OCI-LY7 (cell line): ENCODE results near the gene LFNG. TPM values are rescaled to one million over a fixed set of nuclear protein-coding genes. Genes with fewer than 3 reads are reported as not detected.
A peak's percentile ranks its signal among the peaks of the same experiment; 100 is the strongest.

Experiments
- BruUV-seq: library from RNA; stranded (reverse); fragments of 400-500 nt; replicated peaks from 2 replicates; lab custom pipeline; 2021; lab: Mats Ljungman, UMichigan
- CTCF ChIA-PET: fragments of 300-600 bp; sonication (Branson Sonifier 250); formaldehyde crosslinking; loops from one replicate; lab custom pipeline; 2022; ENCODE audit warnings: antibody characterized with exemption; ENCODE audit not compliant: unreplicated experiment; lab: Charles Lee
- POLR2A ChIA-PET: fragments of 300-600 bp; sonication (Branson Sonifier 250); formaldehyde crosslinking; loops from one replicate; lab custom pipeline; 2022; ENCODE audit warnings: antibody characterized with exemption; lab: Charles Lee
- DNase-seq: peaks from one replicate; pipeline ENCODE4 v3.0.0-alpha.2; 2015; ENCODE audit warnings: low spot score
- H2AFZ ChIP-seq: fragments of 200-600 bp; sonication (generic), shearing (Covaris generic); 2 replicates; pipeline ENCODE4 v1.6.1; 2014; ENCODE audit warnings: mild to moderate bottlenecking, antibody characterized with exemption, low read length, moderate library complexity
- H3K27ac ChIP-seq: fragments of 200-600 bp; sonication (generic); 2 replicates; pipeline ENCODE4 v1.5.1; 2014; ENCODE audit warnings: mixed run types, low read depth, mild to moderate bottlenecking, moderate library complexity, low read length, inconsistent platforms; ENCODE audit not compliant: poor library complexity, severe bottlenecking
- H3K36me3 ChIP-seq: fragments of 200-600 bp; sonication (generic); 2 replicates; pipeline ENCODE4 v1.6.1; 2014; ENCODE audit warnings: mild to moderate bottlenecking, antibody characterized with exemption, low read length, moderate library complexity, mixed read lengths; ENCODE audit not compliant: insufficient read depth
- H3K4me1 ChIP-seq: fragments of 200-600 bp; sonication (generic); 2 replicates; pipeline ENCODE4 v1.5.1; 2014; ENCODE audit warnings: mild to moderate bottlenecking, low read length; ENCODE audit not compliant: insufficient read depth, poor library complexity, severe bottlenecking
- H3K4me2 ChIP-seq: fragments of 200-600 bp; sonication (generic); 2 replicates; pipeline ENCODE4 v1.6.1; 2014; ENCODE audit warnings: mild to moderate bottlenecking, low read length
- H3K4me3 ChIP-seq: fragments of 200-600 bp; sonication (generic); 2 replicates; pipeline ENCODE4 v1.5.1; 2014; ENCODE audit warnings: mild to moderate bottlenecking, low read depth, low read length; ENCODE audit not compliant: poor library complexity, severe bottlenecking
- H3K79me2 ChIP-seq: fragments of 200-600 bp; sonication (generic); 2 replicates; pipeline ENCODE4 v1.6.1; 2016; ENCODE audit warnings: low read depth, mild to moderate bottlenecking, low read length, moderate library complexity, mixed read lengths; ENCODE audit not compliant: insufficient read depth
- H3K9me2 ChIP-seq: fragments of 200-600 bp; sonication (generic); 2 replicates; pipeline ENCODE4 v1.6.1; 2016; ENCODE audit warnings: mild to moderate bottlenecking, low read length, mixed read lengths; ENCODE audit not compliant: insufficient read depth
- H3K9me3 ChIP-seq: fragments of 200-600 bp; sonication (generic); 2 replicates; pipeline ENCODE4 v1.6.1; 2014; ENCODE audit warnings: mild to moderate bottlenecking, mixed run types, low read length, mixed read lengths
- H4K20me1 ChIP-seq: fragments of 200-600 bp; sonication (generic); 2 replicates; pipeline ENCODE4 v1.6.1; 2014; ENCODE audit warnings: mild to moderate bottlenecking, antibody characterized with exemption, low read length, moderate library complexity, mixed read lengths; ENCODE audit not compliant: insufficient read depth
- CTCF ChIP-seq: fragments of 200-600 bp; sonication (generic); conservative IDR thresholded peaks from 2 replicates; pipeline ENCODE4 v1.5.1; 2014; ENCODE audit warnings: mild to moderate bottlenecking, antibody characterized with exemption, low read length, moderate library complexity, mixed read lengths
- EZH2phosphoT487 ChIP-seq: fragments of 200-600 bp; sonication (generic); IDR thresholded peaks from 2 replicates; pipeline ENCODE4 v1.6.1; 2018; ENCODE audit warnings: low read depth, borderline replicate concordance, mild to moderate bottlenecking, mixed run types, antibody characterized with exemption, low read length, moderate library complexity, mixed read lengths
- intact Hi-C: fragments of 100-400 bp; cut with micrococcal nuclease; formaldehyde crosslinking; loops from one replicate; pipeline ENCODE4 v1.10.0; 2022; ENCODE audit not compliant: unreplicated experiment
- total RNA-seq, 2 experiments: library from RNA; depleted of rRNA in 1 of 2; stranded (reverse); fragments of >200 nt in 1 of 2; shearing (Covaris generic) in 1 of 2; gene quantifications; 2 replicates each; pipeline ENCODE4 v1.2.3, GENCODE V29; 2014 to 2022

LFNG gene
- total RNA-seq, 2 experiments from 2014 or later, result 1.2 to 2.1 TPM

GRCh38 chr7:2566890-2567678, 47.5 kb downstream of the LFNG start:
- no TSS peak for BruUV-seq
- TF ChIP-seq CTCF, result no peak
- TF ChIP-seq EZH2phosphoT487, result no peak
- Histone ChIP-seq H3K36me3 (no peaks in the 10 kb centered on the region), H3K27ac (no peak overlapping the region), H3K9me2 (no peaks in the 10 kb centered on the region), H3K79me2 (no peaks in the 10 kb centered on the region), H3K4me1 (peaks cover 4% of the 10 kb centered on the region), H3K4me2 (peak overlapping the region; percentile 22; the same call in 1 of the 2 replicates), H3K4me3 (no peak overlapping the region), H2AFZ (no peak overlapping the region), H4K20me1 (no peaks in the 10 kb centered on the region), H3K9me3 (no peaks in the 10 kb centered on the region)
- POLR2A ChIA-PET, result no interaction called here
- intact Hi-C loops, result loop anchor here (1.0 to 5.0 kb wide), 2 partner anchors 45 to 114 kb away; no protein-coding TSS in a partner anchor
- DNase-seq, result peak; percentile 42
- CTCF ChIA-PET, result interaction anchor here (0.7 kb wide), 1 partner anchor 143 kb away, joined by 3 read pairs; no protein-coding TSS in a partner anchor

- POLR2A ChIA-PET, result no interaction called here
Observed at GRCh38 chr7:2567679-2568278, 48.2 kb downstream of the LFNG start.

More at GRCh38 chr7:2567679-2568278, 48.2 kb downstream of the LFNG start:
- no TSS peak for BruUV-seq
- CTCF ChIA-PET, result interaction anchor here (0.7 kb wide), 1 partner anchor 142 kb away, joined by 3 read pairs; no protein-coding TSS in a partner anchor
- peaks cover 4% of the 10 kb centered on the region for H3K4me1 ChIP-seq
- H3K4me2 ChIP-seq, result no peak overlapping the region
- no peak overlapping the region for H3K27ac ChIP-seq
- no peaks in the 10 kb centered on the region for H3K36me3 ChIP-seq
- H3K9me3 ChIP-seq, result no peaks in the 10 kb centered on the region
- no peaks in the 10 kb centered on the region for H3K79me2 ChIP-seq
- DNase-seq, result peak; percentile 40
- H4K20me1 ChIP-seq, result no peaks in the 10 kb centered on the region
- H3K4me3 ChIP-seq, result no peak overlapping the region
- intact Hi-C loops, result loop anchor here (1.0 to 5.0 kb wide), 2 partner anchors 45 to 114 kb away; no protein-coding TSS in a partner anchor
- H3K9me2 ChIP-seq, result no peaks in the 10 kb centered on the region
- TF ChIP-seq EZH2phosphoT487 (no peak), CTCF (peak; percentile 71)
- H2AFZ ChIP-seq, result no peak overlapping the region
